COR-L47 (cell line): ENCODE data around the gene SULT2B1.
A peak's percentile ranks its signal among the peaks of the same experiment; 100 is the strongest.
"Not testable (repeated sequence)": the region's sequence is repeated elsewhere in the genome, so short reads cannot be mapped to it uniquely, and the experiment has no call there.

Experiments used
- DNase-seq: peaks from one replicate; lab custom pipeline; 2025; lab: John Stamatoyannopoulos, UW

Gene SULT2B1

DNA sequence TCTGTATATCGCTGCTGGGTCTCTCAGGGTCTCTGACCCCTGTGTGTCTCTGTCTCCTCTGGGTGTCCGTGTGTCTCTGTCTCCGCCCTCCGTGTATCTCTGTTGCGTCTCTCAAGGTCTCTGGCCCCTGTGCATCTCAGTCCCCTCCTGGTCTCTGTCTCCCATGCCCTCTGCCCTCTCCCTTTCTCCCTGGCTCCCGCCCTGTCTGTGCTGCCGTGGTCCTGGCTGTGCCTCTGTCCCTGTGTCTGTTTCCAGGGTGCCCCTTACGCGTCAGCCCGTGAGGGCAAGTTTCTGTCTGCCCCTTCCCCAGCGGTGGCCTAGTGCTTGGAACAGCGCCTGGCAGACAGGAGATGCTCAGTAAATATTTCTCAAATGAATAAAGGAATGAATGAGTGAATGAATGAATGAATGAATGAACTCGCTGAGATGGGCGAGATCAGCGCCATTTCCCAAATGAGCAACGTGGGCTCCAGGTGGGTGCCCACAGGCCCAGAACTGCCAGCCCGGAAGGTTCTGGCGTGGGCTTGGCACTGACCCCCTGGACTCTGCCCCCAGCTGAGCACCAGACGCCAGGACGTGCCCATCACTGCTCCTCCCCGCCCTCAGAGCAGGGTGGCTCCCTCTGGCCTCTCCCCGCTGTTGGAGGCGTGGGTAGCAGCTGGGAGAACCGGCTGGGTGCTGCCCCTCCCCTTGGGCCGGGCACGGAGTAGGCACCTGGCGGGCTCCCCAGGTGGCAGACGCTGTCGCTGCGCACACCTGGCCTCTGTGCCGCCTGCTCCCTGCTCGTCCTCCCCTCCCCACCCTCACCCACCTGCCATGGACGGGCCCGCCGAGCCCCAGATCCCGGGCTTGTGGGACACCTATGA, at the start of gene SULT2B1:
SULT2B1 (plus strand) TSS at position 736 of the 866 bp plus-strand sequence; CDS start at position 817, 81 bp downstream.
- peak; percentile 94 for DNase-seq

GRCh38 chr19:48502350-48503018, 49.5 kb upstream of the SULT2B1 start:
- DNase-seq: no peak

GRCh38 chr19:48506138-48506733, 45.7 kb upstream of the SULT2B1 start:
- DNase-seq: peak; percentile 35

DNA sequence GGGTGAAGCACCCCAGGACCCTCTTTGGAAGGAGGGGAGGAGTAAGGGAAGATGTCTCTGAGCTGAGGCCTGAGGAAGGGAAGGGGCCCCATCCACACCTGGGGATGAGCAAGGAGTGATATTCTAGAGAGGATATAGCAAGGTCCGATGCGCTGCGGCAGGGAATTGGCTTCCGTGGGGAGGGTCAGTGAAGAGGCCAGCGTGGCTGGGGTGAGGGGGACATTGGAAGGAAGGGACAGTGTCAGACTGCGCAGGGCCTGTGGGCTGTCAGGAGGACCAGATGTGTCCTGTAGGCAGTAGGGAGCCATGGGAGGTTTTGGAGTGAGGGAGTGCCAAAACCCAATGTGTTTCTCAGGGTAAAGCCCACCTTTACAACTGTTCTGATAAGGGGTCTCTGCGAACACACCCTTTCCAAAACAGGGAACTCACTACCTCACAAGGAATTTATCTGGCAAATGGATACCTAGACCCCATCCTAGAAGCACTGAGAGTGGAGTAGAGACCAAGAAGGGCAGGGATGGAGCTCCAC, 44.0 kb upstream of the SULT2B1 start:
- no peak for DNase-seq

DNA sequence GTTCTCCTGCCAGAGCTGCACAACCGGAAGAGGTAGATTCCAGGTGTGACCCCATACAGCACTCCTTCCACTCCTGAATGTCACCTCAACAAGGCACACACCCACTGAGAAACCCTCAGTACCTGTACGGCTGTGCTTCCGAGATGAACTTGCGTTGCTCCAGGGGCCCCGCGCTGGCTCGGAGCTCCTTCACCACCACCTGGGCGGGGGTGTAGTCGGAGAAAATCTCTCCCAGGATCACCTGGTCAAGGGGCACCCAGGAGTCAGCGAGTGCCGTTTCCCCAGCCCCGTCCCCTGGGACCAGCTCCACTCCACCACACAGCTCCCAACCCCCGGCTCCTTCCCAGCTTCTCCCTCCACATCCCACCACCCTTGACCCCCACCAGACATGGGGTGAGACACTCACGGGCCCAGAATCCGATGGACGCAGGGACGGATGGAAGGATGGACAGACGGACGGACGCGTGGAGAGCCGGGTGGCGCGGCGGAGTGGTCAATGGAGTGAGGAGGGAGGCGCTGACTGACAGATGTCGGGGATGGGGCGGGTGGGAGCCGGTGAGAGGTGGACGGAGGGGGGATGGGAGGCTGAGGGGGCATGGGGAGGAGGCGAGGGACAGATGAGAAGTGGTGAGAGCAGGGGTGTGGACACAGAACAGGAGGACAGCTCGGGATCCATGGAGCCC, 43.1 kb upstream of the SULT2B1 start:
- no peak for DNase-seq

GRCh38 chr19:48509467-48510194, 42.3 kb upstream of the SULT2B1 start:
- no peak for DNase-seq

DNA sequence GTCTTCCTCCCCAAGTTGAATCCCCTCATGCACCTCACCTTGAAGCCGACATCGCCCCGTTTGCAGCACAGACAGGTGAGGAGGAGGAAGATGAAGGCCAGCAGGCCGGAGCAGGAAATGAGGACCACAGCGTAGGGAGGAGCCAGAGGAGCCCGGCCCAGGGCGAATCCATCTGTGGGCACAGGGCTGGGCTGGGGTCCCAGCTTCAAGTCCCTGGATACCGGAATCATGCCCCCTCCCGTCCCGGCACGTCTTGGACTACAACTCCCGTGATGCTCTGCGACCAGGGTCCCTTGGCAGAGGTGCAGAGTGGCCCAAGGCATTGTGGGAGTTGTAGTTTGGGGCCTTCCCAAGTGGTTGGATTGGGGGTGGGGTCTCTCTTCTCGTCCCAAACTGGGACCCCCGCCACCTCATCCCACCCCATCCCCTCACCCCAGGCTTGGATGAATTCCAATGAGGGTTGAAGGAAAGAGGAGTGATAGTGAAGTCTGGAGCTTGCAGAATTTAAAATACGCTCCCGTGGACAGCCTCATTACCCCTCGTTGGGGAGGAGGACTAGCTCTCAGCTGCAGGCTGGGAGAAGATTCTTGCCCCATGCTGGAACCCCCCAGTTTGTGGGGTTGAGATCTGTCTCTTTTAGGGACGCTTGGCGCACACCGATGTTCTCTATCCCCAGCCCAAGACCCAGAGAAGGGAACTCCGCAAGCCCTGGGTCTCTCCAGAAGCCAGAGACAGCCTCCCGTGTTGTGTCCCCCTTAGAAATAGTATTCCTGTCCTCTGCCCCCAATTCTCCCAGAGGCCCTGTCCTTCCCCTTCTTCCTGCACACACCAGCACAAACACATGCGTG, 41.3 kb upstream of the SULT2B1 start:
- peak; percentile 53 for DNase-seq

DNA sequence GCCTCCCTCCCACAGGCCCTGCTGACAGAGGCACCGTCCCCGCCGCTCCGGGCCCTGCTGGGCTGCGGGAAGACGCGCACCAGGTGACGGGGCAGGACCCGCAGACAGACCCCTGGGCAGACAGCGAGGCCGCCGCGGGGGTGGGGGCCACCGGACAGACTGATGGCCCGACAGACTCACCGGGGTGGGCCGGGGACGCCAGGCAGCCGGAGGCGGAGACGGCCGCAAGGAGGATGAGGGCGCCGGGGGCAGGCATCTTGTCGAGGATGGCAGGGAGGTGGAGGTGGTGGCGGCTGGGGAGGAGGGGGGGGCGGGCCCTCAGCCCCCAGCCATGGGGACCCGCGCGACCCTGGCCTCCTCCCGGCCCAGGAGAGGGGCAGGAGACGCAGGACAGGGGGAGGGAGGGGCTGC, 40.6 kb upstream of the SULT2B1 start:
- DNase-seq: no peak

- DNase-seq: peak; percentile 90
Measured at GRCh38 chr19:48511800-48512503, 40.0 kb upstream of the SULT2B1 start, which contains the start of gene LMTK3. Gene LMTK3 (minus strand): TSS chr19:48511835. CDS start chr19:48511576, 259 bp downstream.

- DNase-seq: no peak
Measured at GRCh38 chr19:48512504-48513288, 39.3 kb upstream of the SULT2B1 start.

GRCh38 chr19:48513289-48514122, 38.5 kb upstream of the SULT2B1 start:
- peak; percentile 70 for DNase-seq

DNA sequence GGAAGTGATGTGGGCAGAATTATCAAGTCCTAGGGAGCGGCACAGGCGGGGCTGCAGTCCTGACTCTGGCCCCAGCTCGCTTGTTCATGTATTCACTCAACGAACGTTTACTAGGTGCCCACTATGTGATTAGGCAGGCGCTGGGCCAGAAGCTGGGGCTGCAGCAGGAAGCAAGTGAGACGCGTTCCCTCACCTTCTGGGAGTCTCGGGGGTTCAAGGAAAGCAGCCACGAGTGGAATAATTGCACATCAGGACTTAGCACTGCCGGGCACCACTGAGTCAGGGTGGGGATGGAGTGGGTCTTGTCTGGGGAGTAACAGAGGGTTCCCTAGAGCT, 37.9 kb upstream of the SULT2B1 start:
- no peak for DNase-seq

GRCh38 chr19:48516536-48516935, 35.4 kb upstream of the SULT2B1 start:
- no peak for DNase-seq

DNA sequence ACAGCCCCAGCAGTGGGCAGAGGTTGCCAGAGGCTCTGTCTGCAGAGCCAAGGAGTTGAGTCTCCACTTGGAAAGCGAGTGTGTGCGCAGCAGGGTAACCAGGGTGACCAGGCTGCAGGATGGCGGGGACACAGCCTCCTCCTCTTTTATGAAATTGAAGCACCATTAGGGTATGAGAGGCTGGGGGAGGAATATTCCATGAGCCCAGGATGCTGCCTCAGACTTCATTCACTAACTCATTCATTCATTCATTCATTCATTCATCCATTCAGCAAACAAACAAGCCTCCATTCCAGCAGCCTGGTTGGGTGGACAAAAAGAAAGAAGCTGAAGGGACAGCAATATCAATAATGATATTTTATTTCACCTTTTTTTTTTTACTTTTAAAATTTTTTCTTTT, 33.8 kb upstream of the SULT2B1 start:
- no peak for DNase-seq

DNA sequence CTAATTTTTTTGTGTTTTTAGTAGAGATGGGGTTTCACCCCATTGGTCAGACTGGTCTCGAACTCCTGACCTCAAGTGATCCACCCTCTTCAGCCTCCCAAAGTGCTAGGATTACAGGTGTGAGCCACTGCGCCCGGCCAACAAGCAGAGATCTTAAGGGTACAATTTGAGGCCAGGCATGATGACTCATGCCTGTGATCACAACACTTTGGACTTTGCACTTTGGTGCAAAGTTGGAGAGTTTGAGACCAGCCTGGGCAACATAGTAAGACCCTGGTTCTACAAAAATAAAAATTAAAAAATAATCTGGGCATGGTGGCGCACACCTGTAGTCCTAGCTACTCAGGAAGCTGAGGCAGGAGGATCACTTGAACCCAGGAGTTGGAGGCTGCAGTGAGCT, 32.5 kb upstream of the SULT2B1 start:
- DNase-seq: not testable (repeated sequence)

DNA sequence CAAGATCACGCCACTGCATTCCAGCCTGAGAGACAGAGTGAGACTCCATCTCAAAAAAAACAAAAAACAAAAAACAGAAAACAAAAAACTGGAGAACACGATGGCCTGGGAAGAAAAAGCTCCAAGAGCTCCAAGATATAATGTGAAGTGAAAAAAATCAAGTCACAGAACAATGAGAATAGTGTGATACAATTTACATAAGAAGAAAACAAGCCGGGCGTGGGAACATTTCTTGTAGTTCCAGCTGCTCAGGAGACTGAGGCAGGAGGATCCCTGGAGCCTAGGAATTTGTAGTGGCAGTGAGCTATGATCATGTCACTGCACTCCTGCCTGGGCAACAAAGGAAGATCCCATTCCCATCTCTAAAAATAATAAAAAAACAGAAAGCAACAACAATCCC, 31.8 kb upstream of the SULT2B1 start:
- DNase-seq: no peak

DNA sequence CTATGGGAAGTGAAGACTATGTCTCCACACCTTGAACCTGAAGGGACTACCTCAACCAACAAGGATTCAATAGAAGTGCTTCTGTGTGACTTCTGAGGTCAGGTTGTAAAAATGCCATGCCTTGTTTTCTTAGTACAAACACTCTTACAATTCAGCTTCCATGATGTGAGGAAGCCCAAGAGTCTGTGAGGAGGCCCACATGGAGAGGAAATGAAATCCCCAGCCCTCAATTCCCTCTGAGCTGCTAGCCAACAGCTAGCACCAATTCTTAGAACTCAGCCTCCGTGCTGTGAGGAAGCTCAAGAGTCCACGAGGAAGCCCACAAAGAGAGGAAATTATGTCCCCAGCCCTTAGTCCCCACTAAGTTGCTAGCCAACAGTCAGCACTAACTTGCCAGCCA, 27.8 kb upstream of the SULT2B1 start:
- no peak for DNase-seq

- no peak for DNase-seq
Measured at GRCh38 chr19:48524732-48525131, 27.2 kb upstream of the SULT2B1 start.
